OCI-LY1 (cell line): ENCODE results near the gene FAM114A1.

Experiments
- H2AFZ ChIP-seq: fragments of 200-600 bp; sonication (generic), shearing (Covaris generic); 2 replicates; pipeline ENCODE4 v1.6.0; 2014; ENCODE audit warnings: antibody characterized with exemption, mild to moderate bottlenecking, low read length
- H3F3A ChIP-seq: fragments of 200-600 bp; sonication (generic), shearing (Covaris generic); 2 replicates; pipeline ENCODE4 v1.6.0; 2014; ENCODE audit warnings: mild to moderate bottlenecking, antibody characterized with exemption, low read length, moderate library complexity; ENCODE audit not compliant: insufficient read depth
- H3K27ac ChIP-seq: fragments of 200-600 bp; sonication (generic); 2 replicates; pipeline ENCODE4 v1.5.1; 2014; ENCODE audit warnings: low read length, mixed run types, mild to moderate bottlenecking, low read depth; ENCODE audit not compliant: poor library complexity, severe bottlenecking
- H3K27me3 ChIP-seq: fragments of 200-600 bp; sonication (generic); 2 replicates; pipeline ENCODE4 v1.6.0; 2014; ENCODE audit warnings: antibody characterized with exemption, mild to moderate bottlenecking, low read length, moderate library complexity; ENCODE audit not compliant: insufficient read depth
- H3K36me3 ChIP-seq: fragments of 200-600 bp; sonication (generic); 2 replicates; pipeline ENCODE4 v1.6.1; 2014; ENCODE audit warnings: mild to moderate bottlenecking, antibody characterized with exemption, low read length, moderate library complexity, mixed read lengths; ENCODE audit not compliant: insufficient read depth
- H3K4me1 ChIP-seq: fragments of 200-600 bp; sonication (generic); 2 replicates; pipeline ENCODE4 v1.5.1; 2014; ENCODE audit warnings: mild to moderate bottlenecking, low read length, moderate library complexity; ENCODE audit not compliant: insufficient read depth, severe bottlenecking
- H3K4me2 ChIP-seq: fragments of 200-600 bp; sonication (generic), shearing (Covaris generic); 2 replicates; pipeline ENCODE4 v1.6.1; 2014; ENCODE audit warnings: low read length
- H3K4me3 ChIP-seq: fragments of 200-600 bp; sonication (generic); 2 replicates; pipeline ENCODE4 v1.5.1; 2014; ENCODE audit warnings: low read length, low read depth, mild to moderate bottlenecking, mixed read lengths; ENCODE audit not compliant: poor library complexity, severe bottlenecking
- H3K79me2 ChIP-seq: fragments of 200-600 bp; shearing (Covaris generic); 2 replicates; pipeline ENCODE4 v1.6.1; 2016; ENCODE audit warnings: mixed run types, low read length, mixed read lengths; ENCODE audit not compliant: insufficient read depth
- H3K9ac ChIP-seq: fragments of 200-600 bp; sonication (generic), shearing (Covaris generic); 2 replicates; pipeline ENCODE4 v1.6.1; 2014; ENCODE audit warnings: mild to moderate bottlenecking, low read length, mixed read lengths
- H3K9me2 ChIP-seq: fragments of 200-600 bp; sonication (generic), shearing (Covaris generic); 2 replicates; pipeline ENCODE4 v1.6.1; 2014; ENCODE audit warnings: low read depth, mild to moderate bottlenecking, low read length, mixed read lengths
- H3K9me3 ChIP-seq: fragments of 200-600 bp; shearing (Covaris generic); 2 replicates; pipeline ENCODE4 v1.6.1; 2014; ENCODE audit warnings: low read length, mixed read lengths
- H4K20me1 ChIP-seq: fragments of 200-600 bp; sonication (generic), shearing (Covaris generic); 2 replicates; pipeline ENCODE4 v1.6.0; 2016; ENCODE audit warnings: mild to moderate bottlenecking, low read length; ENCODE audit not compliant: insufficient read depth
- EZH2 ChIP-seq: fragments of 200-600 bp; sonication (generic), shearing (Covaris generic); IDR thresholded peaks from 2 replicates; pipeline ENCODE4 v1.8.0; 2017; ENCODE audit warnings: borderline replicate concordance, mixed run types, mild to moderate bottlenecking, antibody characterized with exemption, low read length, moderate library complexity, mixed read lengths
- TF ChIP-seq, protein P1 (sequence below): fragments of 200-600 bp; sonication (generic), shearing (Covaris generic); IDR thresholded peaks from 2 replicates; pipeline ENCODE4 v1.5.1; 2017; ENCODE audit warnings: mild to moderate bottlenecking, antibody characterized with exemption, low read length, moderate library complexity, mixed read lengths

Gene FAM114A1

DNA sequence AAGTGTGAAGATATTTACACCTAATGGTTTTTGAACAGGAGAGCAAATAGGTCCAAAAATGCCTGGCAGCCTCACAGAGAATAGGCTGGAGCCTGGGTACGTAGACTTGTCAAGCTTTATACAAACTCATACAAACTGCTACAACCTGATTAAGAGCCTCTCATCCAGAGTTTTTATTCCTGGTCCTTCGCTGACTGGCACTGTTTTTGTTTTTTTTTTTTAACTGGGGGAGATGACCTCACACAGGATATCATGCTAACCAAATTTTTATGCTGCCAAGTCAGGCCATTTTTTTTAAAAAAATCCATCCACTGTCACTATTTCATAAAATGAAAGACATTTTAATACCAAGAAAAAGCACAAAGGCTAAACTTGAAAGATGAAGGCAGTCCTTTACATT is 1.9 kb downstream of the FAM114A1 start:
- Histone ChIP-seq H3K4me1 (peaks cover 39% of the 10 kb centered on the region), H3K79me2 (no peaks in the 10 kb centered on the region), H2AFZ (no peak overlapping the region), H3K27me3 (no peaks in the 10 kb centered on the region), H3F3A (no peaks in the 10 kb centered on the region), H3K9me3 (no peaks in the 10 kb centered on the region), H3K9me2 (no peaks in the 10 kb centered on the region), H3K4me3 (no peak overlapping the region), H3K36me3 (no peaks in the 10 kb centered on the region), H4K20me1 (no peaks in the 10 kb centered on the region), H3K9ac (no peak overlapping the region), H3K27ac (peak overlapping the region; percentile 43), H3K4me2 (no peak overlapping the region)
- TF ChIP-seq, protein P1, sequence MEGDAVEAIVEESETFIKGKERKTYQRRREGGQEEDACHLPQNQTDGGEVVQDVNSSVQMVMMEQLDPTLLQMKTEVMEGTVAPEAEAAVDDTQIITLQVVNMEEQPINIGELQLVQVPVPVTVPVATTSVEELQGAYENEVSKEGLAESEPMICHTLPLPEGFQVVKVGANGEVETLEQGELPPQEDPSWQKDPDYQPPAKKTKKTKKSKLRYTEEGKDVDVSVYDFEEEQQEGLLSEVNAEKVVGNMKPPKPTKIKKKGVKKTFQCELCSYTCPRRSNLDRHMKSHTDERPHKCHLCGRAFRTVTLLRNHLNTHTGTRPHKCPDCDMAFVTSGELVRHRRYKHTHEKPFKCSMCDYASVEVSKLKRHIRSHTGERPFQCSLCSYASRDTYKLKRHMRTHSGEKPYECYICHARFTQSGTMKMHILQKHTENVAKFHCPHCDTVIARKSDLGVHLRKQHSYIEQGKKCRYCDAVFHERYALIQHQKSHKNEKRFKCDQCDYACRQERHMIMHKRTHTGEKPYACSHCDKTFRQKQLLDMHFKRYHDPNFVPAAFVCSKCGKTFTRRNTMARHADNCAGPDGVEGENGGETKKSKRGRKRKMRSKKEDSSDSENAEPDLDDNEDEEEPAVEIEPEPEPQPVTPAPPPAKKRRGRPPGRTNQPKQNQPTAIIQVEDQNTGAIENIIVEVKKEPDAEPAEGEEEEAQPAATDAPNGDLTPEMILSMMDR: no peak
- TF ChIP-seq EZH2: no peak

DNA sequence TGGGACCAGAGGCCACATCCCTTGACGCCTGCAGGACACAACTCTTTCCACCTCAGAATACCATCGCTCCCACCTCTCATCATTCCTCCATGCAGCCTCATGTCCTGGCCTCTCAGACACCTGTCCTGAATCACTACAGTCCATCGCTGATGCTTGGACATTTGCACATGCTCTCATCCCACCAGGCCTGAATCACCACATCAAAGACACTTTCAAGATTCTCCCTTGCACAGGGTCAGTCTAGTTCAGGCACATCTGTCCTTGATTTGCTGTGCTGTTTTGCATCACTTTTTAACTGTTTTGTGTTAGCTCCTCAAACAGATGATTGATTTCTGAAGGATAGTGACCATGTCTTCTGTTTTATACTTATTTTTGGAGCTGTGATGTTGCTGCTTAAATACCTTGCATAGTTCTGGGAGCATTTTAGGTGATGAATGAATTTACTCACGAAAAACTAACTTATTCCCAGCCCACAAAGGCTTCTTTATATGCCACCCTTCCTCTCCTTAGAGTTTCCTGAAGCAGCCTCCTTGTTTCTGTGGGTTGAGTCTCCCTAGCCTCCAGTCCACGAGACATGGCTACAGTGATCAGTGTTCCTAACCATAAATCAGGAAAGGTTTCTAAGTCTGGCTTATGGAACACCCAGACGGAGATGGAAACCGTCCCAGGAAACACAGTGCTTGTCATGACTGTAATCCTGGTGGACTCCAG is 2.6 kb downstream of the FAM114A1 start:
- Histone ChIP-seq H3K4me1 (peaks cover 39% of the 10 kb centered on the region), H3K79me2 (no peaks in the 10 kb centered on the region), H3K27ac (peak overlapping the region; percentile 43), H3F3A (no peaks in the 10 kb centered on the region), H3K4me2 (no peak overlapping the region), H3K27me3 (no peaks in the 10 kb centered on the region), H2AFZ (no peak overlapping the region), H3K9me3 (no peaks in the 10 kb centered on the region), H4K20me1 (no peaks in the 10 kb centered on the region), H3K9ac (no peak overlapping the region), H3K36me3 (no peaks in the 10 kb centered on the region), H3K4me3 (no peak overlapping the region), H3K9me2 (no peaks in the 10 kb centered on the region)
- TF ChIP-seq, protein P1: no peak
- TF ChIP-seq EZH2: no peak

DNA sequence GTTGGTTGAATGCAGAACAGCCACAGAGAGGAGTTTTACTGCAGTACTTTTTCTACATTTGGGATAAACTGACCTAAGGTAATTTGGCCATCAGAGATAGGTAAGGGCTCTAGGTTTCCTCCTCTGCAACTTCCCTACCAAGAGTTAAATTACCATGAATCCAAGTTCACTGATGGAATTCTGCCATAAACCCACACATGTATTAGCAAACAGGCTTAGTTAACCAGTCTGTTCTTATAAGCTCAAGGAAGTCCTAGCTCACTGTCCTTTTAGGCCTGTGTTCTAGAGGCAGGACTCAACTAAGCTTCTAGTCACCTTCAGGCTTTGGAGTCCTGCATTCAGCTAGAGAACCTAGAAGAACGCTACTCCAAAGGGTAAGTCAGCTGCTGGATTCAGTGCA is 4.0 kb downstream of the FAM114A1 start:
- Histone ChIP-seq H3K36me3 (no peaks in the 10 kb centered on the region), H4K20me1 (no peaks in the 10 kb centered on the region), H3K9me2 (no peaks in the 10 kb centered on the region), H3F3A (no peaks in the 10 kb centered on the region), H3K9me3 (no peaks in the 10 kb centered on the region), H3K27me3 (no peaks in the 10 kb centered on the region), H2AFZ (no peak overlapping the region), H3K4me2 (no peak overlapping the region), H3K4me1 (peaks cover 38% of the 10 kb centered on the region), H3K79me2 (no peaks in the 10 kb centered on the region), H3K9ac (no peak overlapping the region), H3K27ac (no peak overlapping the region), H3K4me3 (no peak overlapping the region)
- no peak for TF ChIP-seq EZH2
- TF ChIP-seq, protein P1: no peak
